ENCODE measurements around the gene E2F7. TPM values are rescaled to one million over a fixed set of nuclear protein-coding genes. Genes with fewer than 3 reads are reported as not detected.

Gene E2F7
- total and polyA plus RNA-seq, 2 of the 13 experiments (the other 11 are each of a cell fraction or from before 2014, with no cell fraction given): 1.7 to 7.3 TPM

GRCh38 chr12:77065361-77066204 is at the start of gene E2F7 (continued):
- no peak for TF ChIP-seq SP5 (CRISPR knock-in tag; IDR thresholded peaks at IDR 0.05; ENCODE audit: borderline replicate concordance, low read depth)
- TF ChIP-seq NR2C2 (CRISPR knock-in tag; IDR thresholded peaks at IDR 0.05; ENCODE audit: borderline replicate concordance): no peak
- TF ChIP-seq ZNF367 (CRISPR knock-in tag; IDR thresholded peaks at IDR 0.05; ENCODE audit: borderline replicate concordance): no peak
- no peak for TF ChIP-seq ZNF484 (CRISPR knock-in tag; IDR thresholded peaks at IDR 0.05; ENCODE audit: borderline replicate concordance, low read depth)
- no peak for TF ChIP-seq TRAFD1 (CRISPR knock-in tag; IDR thresholded peaks at IDR 0.05; ENCODE audit: borderline replicate concordance)
- no peak for TF ChIP-seq HMG20A (CRISPR knock-in tag; IDR thresholded peaks at IDR 0.05; ENCODE audit: borderline replicate concordance)
- TF ChIP-seq RBM22 (optimal IDR thresholded peaks at IDR 0.05; ENCODE audit: low read length): no peak
- no peak for TF ChIP-seq FLYWCH1 (CRISPR knock-in tag; IDR thresholded peaks at IDR 0.05)
- no peak for TF ChIP-seq ZNF691 (CRISPR knock-in tag; IDR thresholded peaks at IDR 0.05; ENCODE audit: borderline replicate concordance, low read depth)
- TF ChIP-seq ZNF639 (CRISPR knock-in tag; conservative IDR thresholded peaks at IDR 0.05): no peak
- TF ChIP-seq RFX5 (IDR thresholded peaks at IDR 0.05; ENCODE audit: low read depth, low read length): no peak
- no peak for TF ChIP-seq ZNF83 (CRISPR knock-in tag; IDR thresholded peaks at IDR 0.05; ENCODE audit: borderline replicate concordance)
- peak; percentile 100 for TF ChIP-seq MYPOP (CRISPR knock-in tag; IDR thresholded peaks at IDR 0.05)
- TF ChIP-seq NAIF1 (CRISPR knock-in tag; IDR thresholded peaks at IDR 0.05; ENCODE audit: borderline replicate concordance): no peak; the same call in 1 of the 2 replicates
- TF ChIP-seq, protein P1, sequence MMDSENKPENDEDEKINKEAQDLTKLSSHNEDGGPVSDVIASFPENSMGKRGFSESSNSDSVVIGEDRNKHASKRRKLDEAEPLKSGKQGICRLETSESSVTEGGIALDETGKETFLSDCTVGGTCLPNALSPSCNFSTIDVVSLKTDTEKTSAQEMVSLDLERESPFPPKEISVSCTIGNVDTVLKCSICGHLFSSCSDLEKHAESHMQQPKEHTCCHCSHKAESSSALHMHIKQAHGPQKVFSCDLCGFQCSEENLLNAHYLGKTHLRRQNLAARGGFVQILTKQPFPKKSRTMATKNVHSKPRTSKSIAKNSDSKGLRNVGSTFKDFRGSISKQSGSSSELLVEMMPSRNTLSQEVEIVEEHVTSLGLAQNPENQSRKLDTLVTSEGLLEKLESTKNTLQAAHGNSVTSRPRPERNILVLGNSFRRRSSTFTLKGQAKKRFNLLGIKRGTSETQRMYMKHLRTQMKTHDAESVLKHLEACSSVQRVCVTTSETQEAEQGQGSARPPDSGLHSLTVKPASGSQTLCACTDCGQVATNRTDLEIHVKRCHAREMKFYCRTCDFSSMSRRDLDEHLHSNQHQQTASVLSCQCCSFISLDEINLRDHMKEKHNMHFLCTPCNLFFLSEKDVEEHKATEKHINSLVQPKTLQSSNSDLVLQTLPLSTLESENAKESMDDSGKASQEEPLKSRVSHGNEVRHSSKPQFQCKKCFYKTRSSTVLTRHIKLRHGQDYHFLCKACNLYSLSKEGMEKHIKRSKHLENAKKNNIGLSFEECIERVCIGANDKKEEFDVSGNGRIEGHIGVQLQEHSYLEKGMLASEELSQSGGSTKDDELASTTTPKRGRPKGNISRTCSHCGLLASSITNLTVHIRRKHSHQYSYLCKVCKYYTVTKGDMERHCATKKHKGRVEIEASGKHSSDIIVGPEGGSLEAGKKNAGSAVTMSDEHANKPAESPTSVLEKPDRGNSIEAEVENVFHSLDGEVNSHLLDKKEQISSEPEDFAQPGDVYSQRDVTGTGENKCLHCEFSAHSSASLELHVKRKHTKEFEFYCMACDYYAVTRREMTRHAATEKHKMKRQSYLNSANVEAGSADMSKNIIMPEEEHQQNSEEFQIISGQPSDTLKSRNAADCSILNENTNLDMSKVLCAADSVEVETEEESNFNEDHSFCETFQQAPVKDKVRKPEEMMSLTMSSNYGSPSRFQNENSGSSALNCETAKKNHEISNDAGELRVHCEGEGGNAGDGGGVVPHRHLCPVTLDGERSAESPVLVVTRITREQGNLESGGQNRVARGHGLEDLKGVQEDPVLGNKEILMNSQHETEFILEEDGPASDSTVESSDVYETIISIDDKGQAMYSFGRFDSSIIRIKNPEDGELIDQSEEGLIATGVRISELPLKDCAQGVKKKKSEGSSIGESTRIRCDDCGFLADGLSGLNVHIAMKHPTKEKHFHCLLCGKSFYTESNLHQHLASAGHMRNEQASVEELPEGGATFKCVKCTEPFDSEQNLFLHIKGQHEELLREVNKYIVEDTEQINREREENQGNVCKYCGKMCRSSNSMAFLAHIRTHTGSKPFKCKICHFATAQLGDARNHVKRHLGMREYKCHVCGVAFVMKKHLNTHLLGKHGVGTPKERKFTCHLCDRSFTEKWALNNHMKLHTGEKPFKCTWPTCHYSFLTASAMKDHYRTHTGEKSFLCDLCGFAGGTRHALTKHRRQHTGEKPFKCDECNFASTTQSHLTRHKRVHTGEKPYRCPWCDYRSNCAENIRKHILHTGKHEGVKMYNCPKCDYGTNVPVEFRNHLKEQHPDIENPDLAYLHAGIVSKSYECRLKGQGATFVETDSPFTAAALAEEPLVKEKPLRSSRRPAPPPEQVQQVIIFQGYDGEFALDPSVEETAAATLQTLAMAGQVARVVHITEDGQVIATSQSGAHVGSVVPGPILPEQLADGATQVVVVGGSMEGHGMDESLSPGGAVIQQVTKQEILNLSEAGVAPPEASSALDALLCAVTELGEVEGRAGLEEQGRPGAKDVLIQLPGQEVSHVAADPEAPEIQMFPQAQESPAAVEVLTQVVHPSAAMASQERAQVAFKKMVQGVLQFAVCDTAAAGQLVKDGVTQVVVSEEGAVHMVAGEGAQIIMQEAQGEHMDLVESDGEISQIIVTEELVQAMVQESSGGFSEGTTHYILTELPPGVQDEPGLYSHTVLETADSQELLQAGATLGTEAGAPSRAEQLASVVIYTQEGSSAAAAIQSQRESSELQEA (CRISPR knock-in tag; IDR thresholded peaks at IDR 0.05; ENCODE audit: not compliant biosample characterization): no peak
